Smooth muscle cell (in vitro differentiated cells): ENCODE data around the gene FHIP2A. TPM values are rescaled to one million over a fixed set of nuclear protein-coding genes. Genes with fewer than 3 reads are reported as not detected.

Experiments used
- DNase-seq: peaks from one replicate; lab custom pipeline; 2025; ENCODE audit not compliant: unreplicated experiment; lab: John Stamatoyannopoulos, UW
- H2AFZ ChIP-seq: fragments of 200-600 bp; sonication (generic); 2 replicates; pipeline ENCODE4 v1.6.0; 2016; ENCODE audit warnings: antibody characterized with exemption, low read depth, mild to moderate bottlenecking
- H3F3A ChIP-seq: fragments of 200-600 bp; sonication (generic); 2 replicates; pipeline ENCODE4 v1.6.0; 2017; ENCODE audit warnings: antibody characterized with exemption, low read depth
- H3K27ac ChIP-seq: fragments of 200-600 bp; sonication (generic); 2 replicates; pipeline ENCODE4 v1.5.1; 2016; ENCODE audit warnings: low read depth, mild to moderate bottlenecking
- H3K27me3 ChIP-seq: fragments of 200-600 bp; sonication (generic); 2 replicates; pipeline ENCODE4 v1.6.1; 2016; ENCODE audit warnings: low read depth, mild to moderate bottlenecking
- H3K36me3 ChIP-seq: fragments of 200-600 bp; sonication (generic); 2 replicates; pipeline ENCODE4 v1.5.1; 2016; ENCODE audit warnings: low read depth
- H3K4me1 ChIP-seq: fragments of 200-600 bp; sonication (generic); 2 replicates; pipeline ENCODE4 v1.5.1; 2016; ENCODE audit warnings: low read depth
- H3K4me2 ChIP-seq: fragments of 200-600 bp; sonication (generic); 2 replicates; pipeline ENCODE4 v1.6.0; 2016; ENCODE audit warnings: mild to moderate bottlenecking
- H3K4me3 ChIP-seq: fragments of 200-600 bp; sonication (generic); 2 replicates; pipeline ENCODE4 v1.5.1; 2016; ENCODE audit warnings: mild to moderate bottlenecking
- H3K79me2 ChIP-seq: fragments of 200-600 bp; sonication (generic); 2 replicates; pipeline ENCODE4 v1.6.0; 2016; ENCODE audit warnings: low read depth, mild to moderate bottlenecking
- H3K9ac ChIP-seq: fragments of 200-600 bp; sonication (generic); 2 replicates; pipeline ENCODE4 v1.6.0; 2016; ENCODE audit warnings: low read depth
- H3K9me3 ChIP-seq: fragments of 200-600 bp; sonication (generic); replicated peaks from 2 replicates; pipeline ENCODE4 v1.5.1; 2016; ENCODE audit warnings: low read depth
- H4K20me1 ChIP-seq: fragments of 200-600 bp; sonication (generic); 2 replicates; pipeline ENCODE4 v1.6.0; 2016; ENCODE audit warnings: low read depth
- CTCF ChIP-seq: fragments of 200-600 bp; sonication (generic); IDR thresholded peaks from 2 replicates; pipeline ENCODE4 v1.5.1; 2017; ENCODE audit warnings: borderline replicate concordance, mild to moderate bottlenecking, antibody characterized with exemption; ENCODE audit not compliant: insufficient read depth, poor library complexity, severe bottlenecking
- WGBS: methylation state at CpG from one replicate; pipeline ENCODE4 v1.1.7; 2016; ENCODE audit warnings: low lambda C conversion rate; 5-methylcytosine and 5-hydroxymethylcytosine counted together
- polyA plus RNA-seq: library from polyadenylated mRNA; unstranded; fragments of >200 nt; fragmentation: Nextera tagmentation; extraction: Ambion mirVana; gene quantifications from 2 replicates; pipeline ENCODE4 v1.2.1, GENCODE V29; 2016
- total RNA-seq: library from RNA; depleted of rRNA; stranded (reverse); fragments of >200 nt; gene quantifications from 2 replicates; pipeline ENCODE4 v1.2.3, GENCODE V29; 2014

The FHIP2A gene
- total and polyA plus RNA-seq, 2 experiments from 2014 or later = 15.3 to 34.9 TPM

- Histone ChIP-seq H3K27ac (no peak overlapping the region), H3K9ac (no peak overlapping the region), H3K4me3 (no peak overlapping the region), H3K36me3 (no peaks in the 10 kb centered on the region), H3K4me2 (no peak overlapping the region), H3F3A (no peaks in the 10 kb centered on the region), H3K27me3 (no peaks in the 10 kb centered on the region), H3K4me1 (no peaks in the 10 kb centered on the region), H4K20me1 (no peaks in the 10 kb centered on the region), H3K79me2 (no peaks in the 10 kb centered on the region), H2AFZ (no peak overlapping the region), H3K9me3 (no peaks in the 10 kb centered on the region)
- TF ChIP-seq CTCF = no peak
- WGBS = 100% methylated on average over 1 of the region's 1 CpG
- no peak for DNase-seq
Measured at GRCh38 chr10:114811862-114812261, 9.7 kb upstream of the FHIP2A start.

- H2AFZ ChIP-seq = no peak overlapping the region
- H3K4me2 ChIP-seq = no peak overlapping the region
- H3K9ac ChIP-seq = no peak overlapping the region
- 67% methylated on average over 1 of the region's 1 CpG for WGBS
- no peaks in the 10 kb centered on the region for H3F3A ChIP-seq
- H3K4me3 ChIP-seq = no peak overlapping the region
- peaks cover 6% of the 10 kb centered on the region for H3K27me3 ChIP-seq
- H3K36me3 ChIP-seq = no peaks in the 10 kb centered on the region
- H3K27ac ChIP-seq = no peak overlapping the region
- H4K20me1 ChIP-seq = no peaks in the 10 kb centered on the region
- no peaks in the 10 kb centered on the region for H3K4me1 ChIP-seq
- no peaks in the 10 kb centered on the region for H3K9me3 ChIP-seq
- TF ChIP-seq CTCF = no peak
- no peak for DNase-seq
- no peaks in the 10 kb centered on the region for H3K79me2 ChIP-seq
Measured at GRCh38 chr10:114815791-114816190, 5.8 kb upstream of the FHIP2A start.

DNA sequence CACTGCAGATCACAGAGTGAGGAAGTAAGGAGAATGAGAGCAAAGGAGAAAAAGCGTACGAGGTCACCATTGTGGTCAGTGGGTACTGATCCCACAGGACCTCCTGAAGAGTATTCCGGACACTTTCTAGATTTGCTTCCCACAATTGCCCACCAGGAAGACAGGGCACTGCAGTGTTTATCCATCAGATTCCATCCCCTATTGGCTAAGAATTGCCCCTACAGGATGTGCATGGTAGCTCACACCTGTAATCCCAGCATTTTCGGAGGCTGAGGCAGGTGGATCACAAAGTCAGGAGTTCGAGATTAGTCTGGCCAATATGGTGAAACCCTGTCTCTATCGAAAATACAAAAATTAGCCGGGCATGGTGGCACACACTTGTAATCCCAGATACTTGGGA lies 5.3 kb upstream of the FHIP2A start:
- TF ChIP-seq CTCF = no peak
- H3K4me3 ChIP-seq = no peak overlapping the region
- no peaks in the 10 kb centered on the region for H3K79me2 ChIP-seq
- no peaks in the 10 kb centered on the region for H4K20me1 ChIP-seq
- no peaks in the 10 kb centered on the region for H3F3A ChIP-seq
- 90% methylated on average over 7 of the region's 7 CpGs for WGBS
- H3K9me3 ChIP-seq = no peaks in the 10 kb centered on the region
- no peak overlapping the region for H2AFZ ChIP-seq
- no peak for DNase-seq
- no peak overlapping the region for H3K4me2 ChIP-seq
- peaks cover 6% of the 10 kb centered on the region for H3K27me3 ChIP-seq
- H3K36me3 ChIP-seq = no peaks in the 10 kb centered on the region
- H3K4me1 ChIP-seq = no peaks in the 10 kb centered on the region
- no peak overlapping the region for H3K27ac ChIP-seq
- H3K9ac ChIP-seq = no peak overlapping the region

- no peaks in the 10 kb centered on the region for H3F3A ChIP-seq
- TF ChIP-seq CTCF = no peak
- H3K9ac ChIP-seq = no peak overlapping the region
- H3K79me2 ChIP-seq = peaks cover 24% of the 10 kb centered on the region
- no peaks in the 10 kb centered on the region for H3K9me3 ChIP-seq
- H3K4me1 ChIP-seq = peaks cover 10% of the 10 kb centered on the region
- no peak overlapping the region for H3K4me2 ChIP-seq
- no peak overlapping the region for H3K27ac ChIP-seq
- no peak overlapping the region for H2AFZ ChIP-seq
- H4K20me1 ChIP-seq = peaks cover 16% of the 10 kb centered on the region
- no peaks in the 10 kb centered on the region for H3K36me3 ChIP-seq
- WGBS = 89% methylated on average over 1 of the region's 1 CpG
- H3K4me3 ChIP-seq = no peak overlapping the region
- no peak for DNase-seq
- H3K27me3 ChIP-seq = peaks cover 6% of the 10 kb centered on the region
Measured at GRCh38 chr10:114819322-114819721, 2.3 kb upstream of the FHIP2A start.
